Hindlimb muscle (tissue), 1 donor: ENCODE measurements around the gene MFSD8. TPM values are rescaled to one million over a fixed set of nuclear protein-coding genes. Genes with fewer than 3 reads are reported as not detected.
A peak's percentile ranks its signal among the peaks of the same experiment; 100 is the strongest.
"Not testable (repeated sequence)": the region's sequence is repeated elsewhere in the genome, so short reads cannot be mapped to it uniquely, and the experiment has no call there.

ENCODE experiments used
- DNase-seq: peaks from one replicate; pipeline ENCODE4 v3.0.0-alpha.2; 2013
- polyA plus RNA-seq: library from polyadenylated mRNA; unstranded; fragments of 120-200 nt; gene quantifications from one replicate; pipeline ENCODE4 v1.2.1, GENCODE V29; 2013; ENCODE audit not compliant: insufficient read length

MFSD8 gene
- polyA plus RNA-seq, 1 donor = 17.3 TPM

DNA sequence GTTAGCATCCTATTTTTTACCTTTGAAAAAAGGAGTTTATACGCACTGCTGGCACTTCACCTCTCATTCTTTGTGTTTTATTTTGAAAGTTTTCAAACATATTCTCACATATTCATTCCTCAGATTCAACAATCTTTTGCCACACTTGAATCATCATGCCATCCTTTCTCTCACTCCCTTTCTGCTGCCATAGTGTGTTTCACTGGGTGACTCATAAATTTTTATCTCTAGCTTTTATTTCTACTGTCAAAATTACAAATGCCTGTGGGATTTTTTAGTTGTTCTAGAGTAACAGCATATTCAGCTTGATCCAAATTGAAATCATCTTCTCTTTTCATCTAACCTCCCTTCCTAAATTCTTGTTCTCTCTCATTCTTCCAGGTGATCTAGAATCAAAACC, 28.0 kb downstream of the MFSD8 start:
- DNase-seq = no peak

DNA sequence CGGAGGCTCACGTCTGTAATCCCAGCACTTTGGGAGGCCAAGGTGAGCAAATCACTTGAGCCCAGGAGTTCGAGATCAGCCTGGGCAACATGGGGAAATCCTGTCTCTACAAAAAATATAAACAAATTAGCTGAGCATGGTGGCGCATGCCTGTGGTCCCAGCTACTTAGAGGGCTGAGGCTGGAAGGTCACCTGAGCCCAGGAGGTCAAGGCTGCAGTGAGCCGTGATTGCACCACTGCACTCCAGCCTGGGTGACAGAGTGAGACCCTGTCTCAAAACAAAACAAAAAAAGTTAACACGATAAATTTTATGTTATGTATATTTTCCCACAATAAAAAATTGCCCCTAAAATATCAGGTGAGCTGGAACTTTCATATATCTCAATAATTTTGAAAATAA, 33.1 kb downstream of the MFSD8 start:
- DNase-seq = not testable (repeated sequence)

DNA sequence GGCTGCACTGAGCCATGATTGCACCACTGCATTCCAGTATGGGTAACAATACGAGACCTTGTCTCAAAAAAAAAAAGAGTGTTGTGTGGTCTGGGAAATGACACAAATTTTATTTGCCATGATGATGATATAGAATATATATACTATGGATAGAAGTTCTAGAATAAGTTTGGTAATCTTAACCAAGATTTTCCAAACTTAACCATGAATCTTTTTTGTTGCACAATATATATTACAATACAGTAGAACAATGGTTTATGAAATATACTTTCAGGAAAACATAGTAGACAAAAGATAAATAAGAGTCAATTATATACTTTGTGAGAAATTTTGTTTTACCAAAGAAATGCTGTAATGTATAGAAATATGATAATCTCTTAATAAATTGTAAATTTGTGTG, 34.8 kb downstream of the MFSD8 start:
- DNase-seq = no peak

DNA sequence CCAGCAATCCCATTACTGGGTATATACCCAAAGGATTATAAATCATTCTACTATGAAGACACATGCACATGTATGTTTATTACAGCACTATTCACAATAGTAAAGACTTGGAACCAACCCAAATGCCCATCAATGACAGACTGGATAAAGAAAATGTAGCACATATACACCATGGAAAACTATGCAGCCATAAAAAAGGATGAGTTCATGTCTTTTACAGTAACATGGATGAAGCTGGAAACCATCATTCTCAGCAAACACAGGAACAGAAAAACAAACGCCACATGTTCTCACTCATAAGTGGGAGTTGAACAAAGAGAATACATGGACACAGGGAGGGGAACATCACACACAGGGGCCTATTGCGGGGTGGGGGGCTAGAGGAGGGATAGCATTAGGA, 39.3 kb downstream of the MFSD8 start:
- DNase-seq = not testable (repeated sequence)

DNA sequence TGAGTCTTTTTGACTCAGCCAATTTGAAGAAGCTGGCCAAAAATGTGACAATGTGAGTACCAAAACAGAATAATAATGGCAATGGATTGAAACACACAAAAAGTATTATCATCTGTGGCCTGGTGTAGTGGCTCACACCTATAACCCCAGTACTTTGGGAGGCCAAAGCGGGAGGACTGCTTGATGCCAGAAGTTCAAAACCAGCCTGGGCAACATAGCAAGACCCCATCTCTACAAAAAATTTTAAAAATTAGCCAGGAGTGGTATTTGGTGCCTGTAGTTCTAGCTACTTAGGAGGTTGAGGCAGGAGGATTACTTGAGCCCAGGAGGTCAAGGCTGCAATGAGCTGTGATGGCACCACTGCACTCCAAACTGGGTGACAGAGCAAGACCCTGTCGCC, 42.7 kb downstream of the MFSD8 start:
- DNase-seq = no peak

DNA sequence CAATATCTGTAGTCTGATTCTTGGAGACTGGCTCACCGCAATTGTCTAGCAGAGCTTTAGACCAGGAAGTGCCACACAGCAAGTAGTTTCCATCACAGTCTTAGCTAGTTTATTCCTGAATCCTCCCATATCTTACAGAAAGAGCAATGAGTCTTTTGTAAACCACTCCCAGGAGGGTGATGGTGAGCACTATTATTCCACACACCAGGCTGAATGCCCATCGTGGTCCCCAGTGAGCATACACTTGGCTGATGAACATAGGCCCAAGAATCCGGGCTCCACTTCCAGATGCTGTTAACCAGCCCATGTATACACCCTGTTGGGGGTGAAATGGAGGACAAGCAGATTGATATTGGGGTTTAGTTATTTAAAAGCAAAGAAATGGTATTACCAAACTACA, 44.5 kb downstream of the MFSD8 start:
- DNase-seq = no peak

DNA sequence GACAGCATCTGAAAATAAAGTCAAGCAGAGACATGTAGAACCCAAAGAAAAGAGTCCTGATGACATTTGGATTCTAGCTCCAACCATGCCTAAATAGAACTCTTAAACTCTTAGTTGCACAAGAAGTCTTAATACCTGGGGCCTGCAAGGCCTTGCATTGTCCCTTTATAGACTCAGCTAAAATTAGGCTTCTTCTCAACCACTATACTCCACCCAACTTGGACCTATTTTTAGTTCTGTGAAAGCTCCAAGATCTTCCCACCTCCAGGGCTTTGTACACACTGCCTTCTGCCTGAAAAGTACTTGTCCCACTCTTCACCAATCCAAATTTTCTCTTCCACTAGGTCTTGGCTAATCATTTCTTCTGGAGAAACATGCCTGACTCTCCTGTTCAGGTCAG, 47.8 kb downstream of the MFSD8 start:
- DNase-seq = no peak

DNA sequence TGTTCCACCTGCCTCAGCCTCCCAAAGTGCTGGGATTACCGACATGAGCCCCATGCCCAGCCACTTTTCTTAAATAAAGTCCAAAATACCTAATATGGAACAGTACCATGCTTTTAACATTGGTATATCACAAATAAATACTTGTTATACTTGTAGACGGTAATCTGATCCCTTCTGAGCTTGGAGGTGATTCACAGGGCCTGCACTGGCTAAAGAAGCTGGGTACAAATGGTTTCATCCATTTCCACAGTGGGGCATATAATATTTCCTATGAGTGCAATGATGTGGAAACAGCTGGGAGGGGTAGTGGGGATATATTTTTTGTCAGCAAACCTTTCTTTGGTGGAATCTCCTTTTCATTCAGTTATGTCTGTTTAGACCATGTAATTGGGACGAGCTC, 48.5 kb downstream of the MFSD8 start:
- no peak for DNase-seq

DNA sequence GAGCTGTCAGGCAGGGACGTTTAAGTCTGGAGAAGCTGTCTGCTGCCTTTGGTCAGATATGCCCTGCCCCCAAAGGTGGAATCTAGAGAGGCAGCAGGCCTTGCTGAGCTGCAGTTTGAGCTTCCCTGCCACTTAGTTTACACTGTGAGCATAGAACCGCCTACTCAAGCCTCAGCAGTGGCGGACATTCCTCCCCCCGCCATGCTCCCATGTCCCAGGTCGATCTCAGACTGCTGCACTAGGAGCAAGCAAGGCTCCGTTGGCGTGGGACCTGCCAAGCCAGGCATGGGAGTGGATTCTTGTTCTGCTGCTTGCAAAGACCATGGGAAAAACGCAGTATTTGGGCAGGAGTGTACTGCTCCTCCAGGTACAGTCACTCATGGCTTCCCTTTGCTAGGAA, 59.9 kb downstream of the MFSD8 start:
- no peak for DNase-seq

DNA sequence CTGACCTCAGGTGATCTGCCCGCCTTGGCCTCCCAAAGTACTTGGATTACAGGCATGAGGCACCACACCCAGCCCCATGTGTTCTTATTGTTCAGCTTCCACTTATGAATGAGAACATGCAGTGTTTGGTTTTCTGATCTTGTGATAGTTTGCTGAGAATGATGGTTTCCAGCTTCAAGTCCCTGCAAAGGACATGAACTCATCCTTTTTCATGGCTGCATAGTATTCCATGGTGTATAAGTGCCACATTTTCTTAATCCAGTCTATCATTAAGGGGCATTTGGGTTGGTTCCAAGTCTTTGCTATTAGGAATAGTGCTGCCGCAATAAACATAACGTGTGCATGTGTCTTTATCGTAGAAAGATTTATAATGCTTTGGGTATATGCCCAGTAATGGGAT, 65.3 kb downstream of the MFSD8 start:
- DNase-seq = not testable (repeated sequence)

DNA sequence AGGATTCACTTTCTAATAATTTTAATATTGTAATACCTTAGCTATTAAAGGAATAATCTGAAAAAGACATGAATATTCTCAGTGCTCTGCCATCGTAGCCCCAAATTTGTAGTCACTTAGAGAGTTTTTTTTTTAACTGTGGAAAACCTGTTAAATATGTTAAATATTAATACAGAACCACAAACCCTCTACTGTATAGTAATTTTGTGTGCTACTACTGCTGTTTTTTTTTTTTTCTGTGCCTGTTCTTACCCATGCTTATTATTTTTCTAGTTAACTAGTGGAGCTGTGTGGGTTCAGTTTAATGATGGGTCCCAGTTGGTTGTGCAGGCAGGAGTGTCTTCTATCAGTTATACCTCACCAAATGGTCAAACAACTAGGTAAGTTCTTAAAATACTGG, 68.4 kb downstream of the MFSD8 start:
- no peak for DNase-seq

DNA sequence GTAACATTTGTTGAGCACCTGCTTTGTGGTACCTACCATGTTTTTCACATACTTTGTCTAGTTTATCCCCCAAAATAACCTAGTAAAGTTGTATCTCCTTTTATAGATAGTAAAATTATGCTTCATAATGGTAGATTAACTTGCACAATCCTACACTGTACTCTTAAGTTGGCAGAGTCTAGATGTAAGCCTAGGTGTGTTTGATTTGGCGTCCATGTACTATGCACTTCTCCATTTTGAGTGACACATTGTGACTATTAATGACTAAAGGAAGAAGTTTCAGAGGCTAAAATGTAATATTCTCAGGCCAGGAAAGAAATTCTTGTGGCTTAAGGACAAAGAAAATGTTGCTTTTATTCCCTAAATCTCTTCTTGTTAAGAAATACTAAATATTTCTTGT, 68.9 kb downstream of the MFSD8 start:
- DNase-seq = no peak

DNA sequence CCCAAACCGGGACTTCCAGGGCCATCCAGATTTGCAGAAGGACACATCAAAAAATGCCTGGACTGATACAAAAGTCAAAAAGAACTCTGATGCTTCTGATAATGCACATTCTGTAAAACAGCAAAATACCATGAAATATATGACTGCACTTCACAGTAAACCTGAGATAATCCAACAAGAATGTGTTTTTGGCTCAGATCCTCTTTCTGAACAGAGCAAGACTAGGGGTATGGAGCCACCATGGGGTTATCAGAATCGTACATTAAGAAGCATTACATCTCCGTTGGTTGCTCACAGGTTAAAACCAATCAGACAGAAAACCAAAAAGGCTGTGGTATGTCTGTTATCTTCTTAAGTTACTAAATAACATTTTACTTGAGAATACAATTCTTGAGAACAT, 75.1 kb downstream of the MFSD8 start:
- no peak for DNase-seq

DNA sequence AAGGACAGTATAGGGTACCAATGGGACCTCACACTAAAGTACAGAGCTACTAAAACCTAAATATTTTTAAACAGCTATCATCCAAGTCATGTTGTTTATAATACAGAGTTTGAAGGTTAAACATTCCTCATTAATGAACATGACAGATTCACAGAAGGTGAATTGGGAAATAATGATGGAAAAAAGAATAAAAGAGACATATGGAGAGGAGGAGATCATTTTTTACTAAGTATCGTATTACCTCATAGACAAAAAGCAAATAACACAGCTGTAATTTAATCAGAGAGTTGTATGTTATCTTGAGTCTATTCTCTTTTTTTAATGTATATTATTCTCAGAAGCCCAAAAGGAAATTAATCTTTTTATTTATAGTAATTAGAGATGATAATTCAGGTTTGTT, 76.4 kb downstream of the MFSD8 start:
- no peak for DNase-seq

DNA sequence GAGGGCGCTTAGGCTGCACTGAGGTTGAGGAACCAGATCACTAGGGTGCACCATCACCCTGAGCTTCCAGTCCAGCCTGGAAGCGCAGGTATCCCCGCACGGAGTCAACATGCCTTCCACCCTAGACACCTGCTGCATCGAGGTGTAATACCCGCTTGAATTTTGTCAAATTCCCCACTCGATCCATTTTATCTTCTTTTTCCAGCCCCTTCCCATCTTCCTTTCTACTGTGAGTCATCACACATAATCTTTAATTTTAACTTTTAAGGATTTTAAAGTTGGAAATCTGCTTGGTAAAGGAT, 83.5 kb downstream of the MFSD8 start:
- DNase-seq = no peak

DNA sequence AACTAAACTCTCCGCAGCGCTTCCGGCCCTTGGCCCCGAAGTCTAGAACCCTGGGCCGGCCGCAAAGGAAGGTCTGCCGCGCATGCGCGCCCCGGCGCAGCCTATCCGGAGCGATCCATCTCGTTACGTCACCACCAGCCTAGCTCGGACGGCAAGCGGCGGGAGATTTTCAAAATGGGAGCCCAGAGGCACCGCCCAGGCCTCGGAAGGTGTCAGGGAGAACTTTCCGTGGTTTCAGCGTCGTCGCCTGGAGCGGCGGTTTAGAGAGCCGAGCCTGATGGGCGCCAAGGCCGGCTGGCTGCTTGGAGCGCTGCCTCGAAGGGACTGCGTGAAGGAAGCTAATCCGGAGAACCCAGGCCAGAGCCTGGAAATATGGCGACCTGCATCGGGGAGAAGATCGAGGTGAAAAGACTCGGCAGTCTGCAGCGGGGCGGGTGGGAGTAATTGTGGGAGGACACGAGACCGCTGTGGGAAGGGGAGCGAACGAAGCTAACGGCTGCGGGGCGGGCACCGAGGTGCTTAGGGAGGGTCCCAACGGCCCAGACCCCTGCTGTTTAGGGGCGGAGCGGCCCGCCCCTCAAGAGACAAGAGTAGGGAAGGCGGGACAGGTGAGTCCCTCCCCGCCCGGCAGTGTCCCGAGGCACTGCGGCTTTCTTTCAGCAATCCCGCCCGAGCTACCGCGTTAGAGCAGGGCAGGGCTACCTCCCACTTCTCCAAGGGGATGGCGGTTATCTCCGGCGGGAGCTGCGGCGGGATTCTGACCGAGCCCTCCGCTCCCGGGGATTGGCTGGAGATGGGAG, 84.0 kb downstream of the MFSD8 start, which contains the start of gene PLK4:
PLK4 (plus strand) TSS at position 131 of the 800 bp plus-strand sequence; CDS start at position 373, 242 bp downstream.
- peak; percentile 98 for DNase-seq

DNA sequence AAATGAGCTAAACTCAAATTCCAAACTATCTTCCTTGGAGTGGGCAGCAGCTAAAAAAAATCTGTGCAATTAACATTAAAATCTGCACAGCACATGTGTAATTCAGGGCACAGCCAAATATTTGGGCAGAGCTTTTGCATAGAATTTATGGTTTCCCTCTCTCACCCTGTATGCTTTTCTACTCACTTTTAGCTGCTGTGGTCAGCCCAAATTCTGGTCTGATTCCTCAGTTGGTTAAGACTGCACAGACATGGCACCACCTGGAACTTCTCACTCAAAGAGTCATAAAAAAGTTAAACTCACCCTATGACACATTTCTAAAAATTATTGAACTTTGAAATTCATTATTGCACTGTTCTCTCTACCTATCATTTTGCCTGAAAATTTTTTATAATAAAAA, 89.2 kb downstream of the MFSD8 start:
- DNase-seq = no peak

DNA sequence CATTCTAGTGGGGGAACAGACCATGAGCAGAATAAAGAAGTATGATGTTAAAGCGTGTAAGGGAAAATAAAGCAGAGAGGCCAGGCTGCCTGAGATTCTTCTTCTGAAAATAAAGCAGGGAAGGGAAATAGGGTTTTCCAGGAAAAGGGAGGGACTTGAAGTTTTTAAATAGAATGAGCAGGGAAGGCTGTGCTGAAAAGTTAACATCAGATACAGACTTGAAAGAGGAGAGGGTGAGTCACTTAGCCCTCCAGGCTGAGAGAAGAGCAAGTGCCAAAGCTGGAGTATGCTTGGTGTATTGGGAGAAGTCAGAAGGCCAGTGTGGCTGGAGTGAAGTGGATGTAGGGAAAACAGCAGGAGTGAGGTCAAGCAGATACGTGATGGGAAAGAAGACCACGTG, 94.3 kb downstream of the MFSD8 start:
- peak; percentile 23 for DNase-seq

DNA sequence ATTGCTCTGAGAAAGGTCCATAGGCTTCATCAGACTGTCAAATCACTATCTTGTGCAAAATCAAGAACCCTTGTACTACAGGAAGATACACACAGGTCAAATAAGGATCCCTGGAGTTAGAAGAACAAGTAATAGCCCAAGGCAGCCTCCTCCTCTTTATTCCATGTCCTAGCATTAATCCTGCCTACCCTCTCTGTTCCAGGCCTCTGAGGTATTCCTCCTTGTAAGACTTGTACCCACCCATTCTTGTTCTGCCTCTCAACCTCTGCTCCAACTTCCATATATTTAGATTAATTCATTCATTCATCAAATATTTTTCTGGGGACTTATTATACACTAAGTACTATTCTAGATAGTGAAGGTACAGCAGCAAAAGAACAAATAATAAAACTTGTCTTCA, 94.7 kb downstream of the MFSD8 start:
- no peak for DNase-seq

DNA sequence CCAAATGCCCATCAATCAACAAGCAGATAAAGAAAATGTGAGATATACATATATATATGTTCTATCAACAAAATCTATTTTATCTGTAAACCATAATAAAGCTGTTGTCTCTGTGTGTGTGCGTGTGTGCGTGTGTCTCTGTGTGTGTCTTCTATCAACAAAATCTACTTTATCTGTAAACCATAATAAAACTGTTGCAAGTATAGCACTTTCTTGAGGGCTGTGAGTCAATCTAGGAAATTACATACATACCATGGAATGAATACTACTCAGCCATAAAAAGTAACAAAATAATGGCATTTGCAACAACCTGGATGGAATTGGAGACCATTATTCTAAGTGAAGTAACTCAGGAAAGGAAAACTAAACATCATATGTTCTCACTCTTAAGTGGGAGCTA, 96.8 kb downstream of the MFSD8 start:
- DNase-seq = no peak

Other genes with a start within 250 kb of the MFSD8 start
- not detected for gene SLC25A31, start 234.8 kb downstream of the MFSD8 start, polyA plus RNA-seq
- gene HSPA4L, start 182.9 kb downstream of the MFSD8 start, polyA plus RNA-seq = 7.1 TPM
- 8.8 TPM for gene PLK4, start 84.3 kb downstream of the MFSD8 start, polyA plus RNA-seq
- 15.3 TPM for gene ABHD18, start 233 bp upstream of the MFSD8 start, polyA plus RNA-seq
- gene LARP1B, start 96.1 kb upstream of the MFSD8 start, polyA plus RNA-seq = 20.3 TPM